ENCODE results near the gene ECHDC3.

ECHDC3 gene

GRCh38 chr10:11750420-11750819, 8.2 kb downstream of the ECHDC3 start:
- DNase-seq (ENCODE audit: insufficient read length, low spot score) (no peak), FAIRE-seq (no peak)
- no peak for TF ChIP-seq POLR2A (IDR thresholded peaks at IDR 0.05; ENCODE audit: low read depth, low read length)

- DNase-seq (ENCODE audit: insufficient read length, low spot score) = no peak
- no peak for TF ChIP-seq POLR2A (IDR thresholded peaks at IDR 0.05; ENCODE audit: low read depth, low read length)
- FAIRE-seq = no peak
Measured at GRCh38 chr10:11754173-11754572, 12.0 kb downstream of the ECHDC3 start.

DNA sequence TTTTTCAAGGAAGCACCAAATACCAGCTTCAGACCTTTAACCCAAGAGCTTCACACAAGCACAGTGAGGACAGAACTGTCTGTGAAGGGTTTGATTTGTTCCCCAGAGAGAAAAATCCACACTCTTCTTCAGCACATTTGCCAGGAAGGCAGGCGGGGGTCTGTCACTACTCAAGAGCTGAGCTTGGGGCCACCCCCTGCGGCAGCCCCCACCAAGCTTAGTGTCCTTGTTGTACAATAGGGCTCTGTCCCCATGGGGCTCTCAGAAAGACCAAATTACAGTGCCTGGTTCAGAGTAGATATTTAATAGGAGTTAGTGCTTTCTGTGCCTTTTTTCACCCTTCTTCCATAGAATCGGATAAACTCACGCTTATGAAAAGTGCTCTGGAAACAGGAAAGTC, 12.4 kb downstream of the ECHDC3 start:
- no peak for TF ChIP-seq POLR2A (IDR thresholded peaks at IDR 0.05; ENCODE audit: low read depth, low read length)
- FAIRE-seq = no peak

DNA sequence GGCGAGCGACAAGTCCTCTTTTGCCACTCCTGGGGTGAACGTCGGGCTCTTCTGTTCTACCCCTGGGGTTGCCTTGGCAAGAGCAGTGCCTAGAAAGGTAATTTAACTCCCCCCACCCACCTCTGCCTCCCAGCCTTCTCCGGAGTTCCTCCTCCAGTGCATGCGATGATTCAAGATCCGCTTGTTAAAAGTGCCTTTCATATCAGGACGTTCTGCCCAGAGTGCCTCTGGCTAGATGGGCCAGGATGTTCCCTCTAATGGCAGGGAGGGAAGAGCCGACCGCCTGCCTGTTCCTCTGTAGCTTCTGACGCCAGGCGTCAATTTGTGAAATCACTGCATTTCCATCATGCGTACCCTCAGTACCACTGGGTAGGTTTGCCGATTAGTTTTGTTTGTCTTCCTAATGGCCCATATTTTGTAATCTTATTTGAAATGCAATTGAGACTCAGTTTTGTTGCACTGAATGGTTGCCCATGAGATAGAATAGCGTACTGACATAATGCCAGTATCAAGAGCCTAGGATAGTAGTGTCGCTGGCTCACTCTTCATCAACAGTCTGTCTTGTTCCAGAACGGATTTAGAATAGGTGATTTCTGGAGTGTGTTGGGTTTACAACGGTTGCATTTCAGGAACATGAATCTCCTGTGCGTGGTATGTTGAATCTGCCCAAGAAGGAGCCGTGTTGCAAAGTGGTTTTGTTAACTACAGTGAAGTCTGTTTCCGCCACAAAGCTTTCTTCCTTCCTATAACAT, 13.5 kb downstream of the ECHDC3 start:
- no peak for TF ChIP-seq POLR2A (IDR thresholded peaks at IDR 0.05; ENCODE audit: low read depth, low read length)
- FAIRE-seq = no peak
- DNase-seq (ENCODE audit: insufficient read length, low spot score) = no peak

More for the DNA sequence above, 12.4 kb downstream of the ECHDC3 start:
- no peak for DNase-seq (ENCODE audit: insufficient read length, low spot score)

- no peak for FAIRE-seq
- no peak for TF ChIP-seq POLR2A (IDR thresholded peaks at IDR 0.05; ENCODE audit: low read depth, low read length)
- no peak for DNase-seq (ENCODE audit: insufficient read length, low spot score)
Measured at GRCh38 chr10:11756766-11757315, 14.7 kb downstream of the ECHDC3 start.

GRCh38 chr10:11757454-11757820, 15.3 kb downstream of the ECHDC3 start:
- FAIRE-seq (no peak), DNase-seq (ENCODE audit: insufficient read length, low spot score) (no peak)
- no peak for TF ChIP-seq POLR2A (IDR thresholded peaks at IDR 0.05; ENCODE audit: low read depth, low read length)

DNA sequence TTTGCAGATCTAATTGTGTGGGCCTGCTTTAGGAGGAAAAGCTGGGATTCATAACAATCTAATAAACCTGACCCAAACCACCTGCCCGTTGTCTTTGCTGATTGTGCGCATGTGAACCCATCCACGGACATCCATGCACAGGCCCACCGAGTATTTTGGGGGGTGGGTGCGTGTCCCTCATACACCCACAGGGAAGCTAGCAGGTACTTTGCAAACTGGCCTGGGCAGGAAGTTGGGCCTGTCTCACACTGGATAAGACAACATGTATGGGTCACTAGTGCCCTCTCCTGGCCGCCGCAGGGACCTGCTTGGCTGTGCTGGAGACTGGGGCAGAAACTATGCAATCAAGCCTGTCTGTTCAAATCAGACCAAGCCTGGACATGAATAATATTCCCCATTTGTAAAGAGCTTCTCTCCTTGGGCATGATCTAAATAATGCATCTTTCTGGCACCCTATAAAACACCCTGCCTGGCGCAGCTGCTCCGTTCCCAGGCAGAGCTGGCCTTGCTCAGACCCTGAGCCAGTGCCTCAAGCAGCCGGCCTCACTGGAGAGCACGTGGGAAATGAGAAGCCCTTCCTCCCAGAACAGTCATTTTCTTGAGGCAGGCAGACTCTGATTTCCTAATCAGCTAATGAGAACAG, 15.8 kb downstream of the ECHDC3 start:
- FAIRE-seq = peak; percentile 53
- TF ChIP-seq POLR2A (IDR thresholded peaks at IDR 0.05; ENCODE audit: low read depth, low read length) = no peak
- peak; percentile 85 for DNase-seq (ENCODE audit: insufficient read length, low spot score)

DNA sequence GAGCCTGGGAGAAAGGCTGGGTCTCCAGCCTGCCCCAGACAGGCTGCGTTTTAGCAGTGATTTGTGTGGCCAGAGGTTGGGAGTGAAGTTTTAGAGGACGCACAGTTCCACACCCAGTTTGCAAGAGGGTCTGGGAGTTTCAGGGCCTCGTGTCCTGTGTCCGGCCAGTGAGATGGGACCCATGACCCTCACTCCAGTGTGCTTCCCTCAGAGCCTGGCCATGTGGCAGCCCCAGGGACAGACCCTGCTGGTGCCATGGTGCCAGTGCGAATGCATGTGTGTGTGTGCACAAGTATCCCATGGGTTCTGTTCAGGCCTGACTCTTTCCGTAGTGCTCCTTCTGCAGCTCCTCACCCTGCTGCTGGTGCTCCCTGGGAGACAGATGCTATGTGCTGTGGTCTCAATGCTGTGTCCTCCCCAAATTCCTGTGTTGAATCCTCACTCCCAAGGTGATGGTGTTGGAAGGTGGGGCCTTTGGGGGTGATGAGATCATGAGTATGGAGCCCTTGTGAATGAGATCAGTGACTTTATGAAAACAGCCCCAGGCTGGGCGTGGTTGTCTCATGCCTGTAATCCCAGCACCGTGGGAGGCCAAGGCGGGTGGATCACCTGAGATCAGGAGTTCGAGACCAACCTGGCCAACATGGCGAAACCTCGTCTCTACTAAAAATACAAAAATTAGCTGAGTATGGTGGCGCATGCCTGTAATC, 16.5 kb downstream of the ECHDC3 start:
- DNase-seq (ENCODE audit: insufficient read length, low spot score) (no peak), FAIRE-seq (no peak)
- no peak for TF ChIP-seq POLR2A (IDR thresholded peaks at IDR 0.05; ENCODE audit: low read depth, low read length)

DNA sequence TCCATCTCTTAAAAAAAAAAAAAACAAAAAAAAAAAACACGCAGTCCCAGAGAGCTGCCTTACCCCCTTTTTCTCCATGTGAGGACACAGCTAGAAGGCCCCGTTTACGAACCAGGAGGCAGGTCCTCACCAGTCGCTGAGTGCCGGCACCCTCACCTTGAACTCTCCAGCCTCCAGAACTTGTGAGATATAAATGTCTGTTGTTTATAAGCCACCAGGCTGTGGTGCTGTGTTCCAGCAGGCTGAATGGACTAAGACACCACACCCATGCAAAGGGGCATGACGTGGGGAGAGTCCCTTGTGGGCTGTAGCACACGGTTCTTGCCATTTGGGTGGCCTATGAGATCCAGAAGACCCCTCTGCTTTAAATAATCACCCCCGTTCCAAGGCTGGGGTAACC, 17.2 kb downstream of the ECHDC3 start:
- TF ChIP-seq POLR2A (IDR thresholded peaks at IDR 0.05; ENCODE audit: low read depth, low read length) = no peak
- no peak for DNase-seq (ENCODE audit: insufficient read length, low spot score)
- no peak for FAIRE-seq

GRCh38 chr10:11760151-11760550, 18.0 kb downstream of the ECHDC3 start:
- no peak for TF ChIP-seq POLR2A (IDR thresholded peaks at IDR 0.05; ENCODE audit: low read depth, low read length)
- no peak for DNase-seq (ENCODE audit: insufficient read length, low spot score)
- no peak for FAIRE-seq

DNA sequence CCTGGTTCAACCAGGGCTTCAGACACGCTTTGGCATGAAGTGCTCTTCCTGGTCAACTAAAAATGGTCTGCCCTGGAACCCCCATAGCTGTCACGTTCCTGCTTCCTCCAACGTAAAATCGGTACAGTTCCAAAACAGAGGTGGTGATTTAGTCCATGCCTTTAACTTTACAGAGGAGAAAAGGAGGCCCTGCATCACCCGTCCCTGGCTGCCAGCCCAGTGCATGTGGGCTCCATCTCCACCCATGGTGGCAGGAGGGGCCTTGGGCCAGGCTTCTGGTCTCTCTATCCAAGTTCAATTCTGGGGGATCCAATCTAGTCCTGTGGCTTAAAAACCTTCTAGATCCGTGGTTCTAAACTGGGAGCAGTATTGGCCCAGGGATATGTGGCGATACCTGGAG, 18.7 kb downstream of the ECHDC3 start:
- no peak for FAIRE-seq
- TF ChIP-seq POLR2A (IDR thresholded peaks at IDR 0.05; ENCODE audit: low read depth, low read length) = no peak
- no peak for DNase-seq (ENCODE audit: insufficient read length, low spot score)

DNA sequence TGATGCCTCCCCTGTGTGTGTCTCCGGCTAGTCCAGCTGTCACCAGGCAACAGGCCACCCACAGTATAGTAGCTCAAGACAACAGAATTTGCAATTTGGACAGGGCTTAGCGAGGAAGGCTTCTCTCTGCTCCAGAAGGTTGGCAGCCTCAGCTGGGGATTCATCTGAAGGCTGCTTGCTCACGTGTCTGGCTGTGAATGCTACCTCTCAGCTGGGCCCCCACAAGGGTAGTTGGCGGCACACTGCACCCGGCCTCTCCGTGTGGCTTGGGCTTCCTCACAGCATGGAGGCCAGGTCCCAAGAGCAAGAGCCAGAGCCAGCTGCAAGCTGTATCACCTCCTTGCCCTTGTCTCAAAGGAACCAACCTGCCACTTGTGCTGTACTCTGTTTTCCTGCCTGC, 19.2 kb downstream of the ECHDC3 start:
- no peak for TF ChIP-seq POLR2A (IDR thresholded peaks at IDR 0.05; ENCODE audit: low read depth, low read length)
- FAIRE-seq (no peak), DNase-seq (ENCODE audit: insufficient read length, low spot score) (no peak)

GRCh38 chr10:11762706-11763500, 20.7 kb downstream of the ECHDC3 start:
- FAIRE-seq (no peak), DNase-seq (ENCODE audit: insufficient read length, low spot score) (no peak)
- TF ChIP-seq POLR2A (IDR thresholded peaks at IDR 0.05; ENCODE audit: low read depth, low read length) = no peak

- no peak for TF ChIP-seq POLR2A (IDR thresholded peaks at IDR 0.05; ENCODE audit: low read depth, low read length)
- DNase-seq (ENCODE audit: insufficient read length, low spot score) (no peak), FAIRE-seq (no peak)
Measured at GRCh38 chr10:11763501-11763861, 21.3 kb downstream of the ECHDC3 start.

Data from H54 (cell line).